Panc1 (cell line): Measurements from ENCODE around the gene SLC6A13. TPM values are rescaled to one million over a fixed set of nuclear protein-coding genes. Genes with fewer than 3 reads are reported as not detected.

Experiments
- ATAC-seq: fragments of 200-7000 bp; cut with Tn5 transposase; 2 replicates; pipeline ENCODE4 v1.9.1; 2020; ENCODE audit warnings: mild to moderate bottlenecking, moderate library complexity
- BruUV-seq: library from RNA; stranded (reverse); fragments of 400-500 nt; replicated peaks from 2 replicates; lab custom pipeline; 2021; lab: Mats Ljungman, UMichigan
- CTCF ChIA-PET: fragments of 300-600 bp; sonication (Branson Sonifier 250); formaldehyde crosslinking; loops from one replicate; lab custom pipeline; 2022; ENCODE audit warnings: antibody characterized with exemption; lab: Charles Lee
- POLR2A ChIA-PET: fragments of 300-600 bp; sonication (Branson Sonifier 250); formaldehyde crosslinking; loops from one replicate; lab custom pipeline; 2022; ENCODE audit warnings: antibody characterized with exemption; lab: Charles Lee
- DNase-seq: peaks from one replicate; pipeline ENCODE4 v3.0.0-alpha.2; 2010; ENCODE audit warnings: low read depth, low spot score
- H3K27ac ChIP-seq: 2 replicates; pipeline ENCODE4 v1.5.1; 2011; ENCODE audit warnings: mild to moderate bottlenecking, low read length, inconsistent platforms
- H3K27me3 ChIP-seq: fragments of 200-500 bp; sonication (Bioruptor generic); 2 replicates; pipeline ENCODE4 v1.6.0; 2014; ENCODE audit warnings: low read length, inconsistent platforms; ENCODE audit not compliant: control insufficient read depth, insufficient read depth
- H3K36me3 ChIP-seq: fragments of 200-500 bp; sonication (Bioruptor generic); 2 replicates; pipeline ENCODE4 v1.5.1; 2014; ENCODE audit warnings: inconsistent platforms, mild to moderate bottlenecking, low read length, moderate library complexity; ENCODE audit not compliant: control insufficient read depth, insufficient read depth
- H3K4me1 ChIP-seq: 2 replicates; pipeline ENCODE4 v1.5.1; 2011; ENCODE audit warnings: inconsistent platforms, mild to moderate bottlenecking, low read length, moderate library complexity; ENCODE audit not compliant: control insufficient read depth, insufficient read depth
- H3K4me3 ChIP-seq, 2 experiments: 2 replicates each; pipeline ENCODE4 v1.5.1; 2011 to 2012; ENCODE audit warnings: low read depth in 2 of 2, low read length in 2 of 2, mild to moderate bottlenecking in 2 of 2, inconsistent platforms in 1 of 2, moderate library complexity in 1 of 2
- H3K9me3 ChIP-seq: fragments of 200-500 bp; sonication (Bioruptor generic); 2 replicates; pipeline ENCODE4 v1.5.1; 2014; ENCODE audit warnings: low read depth, mild to moderate bottlenecking, inconsistent platforms, low read length, moderate library complexity; ENCODE audit not compliant: control insufficient read depth, insufficient read depth
- POLR2AphosphoS5 ChIP-seq: IDR thresholded peaks from 2 replicates; pipeline ENCODE4 v1.6.1; 2012; ENCODE audit warnings: mild to moderate bottlenecking, low read depth, low read length, moderate library complexity
- SIN3A ChIP-seq: IDR thresholded peaks from 2 replicates; pipeline ENCODE4 v1.6.1; 2012; ENCODE audit warnings: low read depth, mild to moderate bottlenecking, low read length, moderate library complexity, borderline replicate concordance; ENCODE audit not compliant: insufficient read depth
- TCF7L2 ChIP-seq: IDR thresholded peaks from 2 replicates; pipeline ENCODE4 v1.6.1; 2011; ENCODE audit warnings: mild to moderate bottlenecking, low read depth, low read length, inconsistent platforms
- in situ Hi-C: cut with HindIII; loops from 2 replicates; pipeline ENCODE4 v1.10.0; 2016; ENCODE audit warnings: low sequenced_read_pairs, low pct_unique_long_range_greater_than_20kb
- intact Hi-C: fragments of 100-400 bp; cut with micrococcal nuclease; formaldehyde crosslinking; loops from one replicate; pipeline ENCODE4 v1.10.0; 2022; ENCODE audit not compliant: unreplicated experiment
- total RNA-seq: library from RNA; stranded (reverse); gene quantifications from one replicate; pipeline ENCODE4 v1.2.1, GENCODE V29; 2021; ENCODE audit not compliant: unreplicated experiment
- TF ChIP-seq, protein P1 (sequence below): fragments of 450-650 bp; IDR thresholded peaks from 2 replicates; pipeline ENCODE4 v1.5.1; 2017; ENCODE audit warnings: mild to moderate bottlenecking
- TF ChIP-seq, protein P2 (sequence below), 2 experiments: IDR thresholded peaks; 2 replicates each; pipeline ENCODE4 v1.6.1; 2011 to 2012; ENCODE audit warnings: low read depth in 2 of 2, control low read depth in 1 of 2, low read length in 1 of 2, mild to moderate bottlenecking in 1 of 2, moderate library complexity in 1 of 2; ENCODE audit not compliant: insufficient read depth in 1 of 2

The SLC6A13 gene
- total RNA-seq, 1 experiment from 2014 or later: 0.57 TPM

DNA sequence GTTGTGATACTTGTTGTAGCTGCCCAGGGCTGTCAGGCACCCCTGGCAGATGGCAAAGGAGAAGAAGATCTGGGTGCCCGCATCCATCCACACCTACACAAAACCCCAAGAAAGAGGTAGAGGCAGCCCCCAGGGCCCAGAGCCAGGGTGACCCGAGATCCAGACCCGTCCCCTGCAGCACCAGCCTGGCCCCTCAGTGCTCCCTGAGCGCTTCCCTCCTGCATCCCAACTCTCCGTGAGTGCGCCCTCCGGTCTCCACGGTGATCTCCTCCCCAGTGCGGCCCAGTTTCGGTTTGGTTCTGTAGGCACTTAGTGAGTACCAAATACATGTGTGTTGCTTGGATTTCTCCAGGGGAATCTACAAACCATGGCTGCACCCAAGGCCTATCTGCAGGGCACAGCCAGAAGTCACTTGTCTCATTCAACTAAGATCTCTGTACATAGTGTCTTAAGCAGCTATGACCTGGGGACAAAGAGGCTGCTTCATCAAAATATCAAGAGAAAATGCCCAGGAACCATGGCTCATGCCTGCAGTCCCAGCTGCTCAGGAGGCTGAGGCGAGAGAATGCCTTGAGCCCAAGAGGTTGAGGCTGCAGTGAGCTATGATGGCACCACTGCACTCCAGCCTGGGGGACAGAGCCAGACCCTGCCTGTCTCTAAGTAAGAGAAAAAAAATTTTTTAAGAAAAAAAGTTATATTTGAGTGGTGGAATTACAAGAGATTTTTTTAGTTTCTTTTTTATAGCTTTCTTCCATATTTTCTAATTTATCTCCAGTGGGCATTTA lies 64.5 kb downstream of the SLC6A13 start:
- TF ChIP-seq POLR2AphosphoS5: no peak
- TF ChIP-seq, protein P1, sequence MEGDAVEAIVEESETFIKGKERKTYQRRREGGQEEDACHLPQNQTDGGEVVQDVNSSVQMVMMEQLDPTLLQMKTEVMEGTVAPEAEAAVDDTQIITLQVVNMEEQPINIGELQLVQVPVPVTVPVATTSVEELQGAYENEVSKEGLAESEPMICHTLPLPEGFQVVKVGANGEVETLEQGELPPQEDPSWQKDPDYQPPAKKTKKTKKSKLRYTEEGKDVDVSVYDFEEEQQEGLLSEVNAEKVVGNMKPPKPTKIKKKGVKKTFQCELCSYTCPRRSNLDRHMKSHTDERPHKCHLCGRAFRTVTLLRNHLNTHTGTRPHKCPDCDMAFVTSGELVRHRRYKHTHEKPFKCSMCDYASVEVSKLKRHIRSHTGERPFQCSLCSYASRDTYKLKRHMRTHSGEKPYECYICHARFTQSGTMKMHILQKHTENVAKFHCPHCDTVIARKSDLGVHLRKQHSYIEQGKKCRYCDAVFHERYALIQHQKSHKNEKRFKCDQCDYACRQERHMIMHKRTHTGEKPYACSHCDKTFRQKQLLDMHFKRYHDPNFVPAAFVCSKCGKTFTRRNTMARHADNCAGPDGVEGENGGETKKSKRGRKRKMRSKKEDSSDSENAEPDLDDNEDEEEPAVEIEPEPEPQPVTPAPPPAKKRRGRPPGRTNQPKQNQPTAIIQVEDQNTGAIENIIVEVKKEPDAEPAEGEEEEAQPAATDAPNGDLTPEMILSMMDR: no peak
- TF ChIP-seq TCF7L2: no peak
- no peak for TF ChIP-seq SIN3A
- TF ChIP-seq, protein P2, sequence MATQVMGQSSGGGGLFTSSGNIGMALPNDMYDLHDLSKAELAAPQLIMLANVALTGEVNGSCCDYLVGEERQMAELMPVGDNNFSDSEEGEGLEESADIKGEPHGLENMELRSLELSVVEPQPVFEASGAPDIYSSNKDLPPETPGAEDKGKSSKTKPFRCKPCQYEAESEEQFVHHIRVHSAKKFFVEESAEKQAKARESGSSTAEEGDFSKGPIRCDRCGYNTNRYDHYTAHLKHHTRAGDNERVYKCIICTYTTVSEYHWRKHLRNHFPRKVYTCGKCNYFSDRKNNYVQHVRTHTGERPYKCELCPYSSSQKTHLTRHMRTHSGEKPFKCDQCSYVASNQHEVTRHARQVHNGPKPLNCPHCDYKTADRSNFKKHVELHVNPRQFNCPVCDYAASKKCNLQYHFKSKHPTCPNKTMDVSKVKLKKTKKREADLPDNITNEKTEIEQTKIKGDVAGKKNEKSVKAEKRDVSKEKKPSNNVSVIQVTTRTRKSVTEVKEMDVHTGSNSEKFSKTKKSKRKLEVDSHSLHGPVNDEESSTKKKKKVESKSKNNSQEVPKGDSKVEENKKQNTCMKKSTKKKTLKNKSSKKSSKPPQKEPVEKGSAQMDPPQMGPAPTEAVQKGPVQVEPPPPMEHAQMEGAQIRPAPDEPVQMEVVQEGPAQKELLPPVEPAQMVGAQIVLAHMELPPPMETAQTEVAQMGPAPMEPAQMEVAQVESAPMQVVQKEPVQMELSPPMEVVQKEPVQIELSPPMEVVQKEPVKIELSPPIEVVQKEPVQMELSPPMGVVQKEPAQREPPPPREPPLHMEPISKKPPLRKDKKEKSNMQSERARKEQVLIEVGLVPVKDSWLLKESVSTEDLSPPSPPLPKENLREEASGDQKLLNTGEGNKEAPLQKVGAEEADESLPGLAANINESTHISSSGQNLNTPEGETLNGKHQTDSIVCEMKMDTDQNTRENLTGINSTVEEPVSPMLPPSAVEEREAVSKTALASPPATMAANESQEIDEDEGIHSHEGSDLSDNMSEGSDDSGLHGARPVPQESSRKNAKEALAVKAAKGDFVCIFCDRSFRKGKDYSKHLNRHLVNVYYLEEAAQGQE (IDR thresholded peaks at IDR 0.05; ENCODE audit: insufficient read depth in 1 of 2, low read depth in 2 of 2, low read length in 1 of 2): no peak

DNA sequence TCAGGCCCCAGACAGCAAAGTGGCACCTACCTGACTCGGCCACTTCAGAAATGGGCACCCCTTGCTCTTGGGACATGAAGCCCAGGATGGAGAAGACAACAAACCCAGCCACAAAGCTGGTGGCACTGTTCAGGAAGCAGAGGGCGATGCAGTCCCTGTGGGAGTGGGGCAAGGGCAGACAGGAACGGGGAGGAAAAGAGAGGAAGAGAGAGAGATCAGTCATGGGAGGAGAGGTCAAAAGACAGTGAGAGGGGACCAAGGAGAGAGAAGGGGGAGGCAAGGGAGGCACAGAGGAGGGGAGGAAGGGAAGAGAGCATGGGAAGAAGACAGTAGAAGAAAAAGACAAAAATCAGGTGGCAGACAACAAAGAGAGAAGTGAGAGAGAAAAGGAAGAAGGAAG lies 65.3 kb downstream of the SLC6A13 start:
- no peak for ATAC-seq
- no peak overlapping the region for H3K4me3 ChIP-seq
- ChIA-PET POLR2A (no interaction called here), CTCF (no interaction called here)
- H3K9me3 ChIP-seq: no peaks in the 10 kb centered on the region
- TF ChIP-seq POLR2AphosphoS5: no peak
- no peak for TF ChIP-seq SIN3A
- TF ChIP-seq, protein P2 (IDR thresholded peaks at IDR 0.05; ENCODE audit: insufficient read depth in 1 of 2, low read depth in 2 of 2, low read length in 1 of 2): no peak
- H3K27ac ChIP-seq: no peak overlapping the region
- DNase-seq: no peak
- no TSS peak for BruUV-seq
- H3K4me1 ChIP-seq: no peaks in the 10 kb centered on the region
- H3K27me3 ChIP-seq: no peaks in the 10 kb centered on the region
- no peaks in the 10 kb centered on the region for H3K36me3 ChIP-seq
- intact Hi-C loops: no loop called here
- in situ Hi-C loops: no loop called here

More for the DNA sequence above, 64.5 kb downstream of the SLC6A13 start:
- in situ Hi-C loops: no loop called here
- BruUV-seq: no TSS peak
- no peak for DNase-seq
- H3K27ac ChIP-seq: no peak overlapping the region
- H3K4me1 ChIP-seq: no peaks in the 10 kb centered on the region
- no peaks in the 10 kb centered on the region for H3K27me3 ChIP-seq
- H3K4me3 ChIP-seq: no peak overlapping the region
- intact Hi-C loops: no loop called here
- ATAC-seq: no peak
- no peaks in the 10 kb centered on the region for H3K36me3 ChIP-seq
- no peaks in the 10 kb centered on the region for H3K9me3 ChIP-seq
- CTCF ChIA-PET: no interaction called here
- POLR2A ChIA-PET: no interaction called here
